Activated naive CD8-positive, alpha-beta T cell treated with anti-CD3 and anti-CD28 coated beads, Interleukin-2, amount 50 U/mL, for 16 hours (primary cell): ENCODE measurements around the gene EIF4B.
A peak's percentile ranks its signal among the peaks of the same experiment; 100 is the strongest.

Source experiments
- DNase-seq: peaks from one replicate; pipeline ENCODE4 v3.0.0-alpha.2; 2020; ENCODE audit warnings: low read depth, low spot score

Gene EIF4B

GRCh38 chr12:53044896-53045695 lies 38.8 kb downstream of the EIF4B start:
- no peak for DNase-seq

GRCh38 chr12:53045696-53046045 lies 39.4 kb downstream of the EIF4B start:
- no peak for DNase-seq

GRCh38 chr12:53046655-53047220 lies 40.5 kb downstream of the EIF4B start:
- DNase-seq, result no peak

- DNase-seq, result peak; percentile 25
Observed at GRCh38 chr12:53047221-53048032, 41.2 kb downstream of the EIF4B start.

- DNase-seq, result no peak
Observed at GRCh38 chr12:53048033-53048779, 42.0 kb downstream of the EIF4B start.

- DNase-seq, result no peak
Observed at GRCh38 chr12:53048780-53049401, 42.6 kb downstream of the EIF4B start.

GRCh38 chr12:53049571-53050318 lies 43.5 kb downstream of the EIF4B start, which contains the start of gene TNS2:
Gene TNS2, plus strand, starts transcription at chr12:53050065. Its CDS starts 121 bp downstream, at chr12:53050186.
- DNase-seq, result no peak

- DNase-seq, result no peak
Observed at GRCh38 chr12:53050426-53051057, 44.3 kb downstream of the EIF4B start.

GRCh38 chr12:53051058-53051880 lies 45.0 kb downstream of the EIF4B start:
- DNase-seq, result no peak

- DNase-seq, result no peak
Observed at GRCh38 chr12:53051881-53052412, 45.7 kb downstream of the EIF4B start.

GRCh38 chr12:53052419-53053217 lies 46.4 kb downstream of the EIF4B start:
- no peak for DNase-seq

- DNase-seq, result no peak
Observed at GRCh38 chr12:53053218-53054111, 47.2 kb downstream of the EIF4B start.

- DNase-seq, result peak; percentile 90
Observed at GRCh38 chr12:53054112-53054878, 48.0 kb downstream of the EIF4B start.

GRCh38 chr12:53055471-53056266 lies 49.4 kb downstream of the EIF4B start:
- no peak for DNase-seq

- no peak for DNase-seq
Observed at GRCh38 chr12:53056296-53056695, 50.0 kb downstream of the EIF4B start.
